Activated CD4-positive, alpha-beta T cell treated with anti-CD3 and anti-CD28 coated beads, Interleukin-2, Interleukin-6, amounts not matched to agents 100 ng/mL and 50 ng/mL, durations not matched to agents 16 hours and 8 hours (primary cell): ENCODE data around the gene LIMD2.

Experiments used
- DNase-seq: peaks from one replicate; pipeline ENCODE4 v3.0.0-alpha.2; 2020

Gene LIMD2

DNA sequence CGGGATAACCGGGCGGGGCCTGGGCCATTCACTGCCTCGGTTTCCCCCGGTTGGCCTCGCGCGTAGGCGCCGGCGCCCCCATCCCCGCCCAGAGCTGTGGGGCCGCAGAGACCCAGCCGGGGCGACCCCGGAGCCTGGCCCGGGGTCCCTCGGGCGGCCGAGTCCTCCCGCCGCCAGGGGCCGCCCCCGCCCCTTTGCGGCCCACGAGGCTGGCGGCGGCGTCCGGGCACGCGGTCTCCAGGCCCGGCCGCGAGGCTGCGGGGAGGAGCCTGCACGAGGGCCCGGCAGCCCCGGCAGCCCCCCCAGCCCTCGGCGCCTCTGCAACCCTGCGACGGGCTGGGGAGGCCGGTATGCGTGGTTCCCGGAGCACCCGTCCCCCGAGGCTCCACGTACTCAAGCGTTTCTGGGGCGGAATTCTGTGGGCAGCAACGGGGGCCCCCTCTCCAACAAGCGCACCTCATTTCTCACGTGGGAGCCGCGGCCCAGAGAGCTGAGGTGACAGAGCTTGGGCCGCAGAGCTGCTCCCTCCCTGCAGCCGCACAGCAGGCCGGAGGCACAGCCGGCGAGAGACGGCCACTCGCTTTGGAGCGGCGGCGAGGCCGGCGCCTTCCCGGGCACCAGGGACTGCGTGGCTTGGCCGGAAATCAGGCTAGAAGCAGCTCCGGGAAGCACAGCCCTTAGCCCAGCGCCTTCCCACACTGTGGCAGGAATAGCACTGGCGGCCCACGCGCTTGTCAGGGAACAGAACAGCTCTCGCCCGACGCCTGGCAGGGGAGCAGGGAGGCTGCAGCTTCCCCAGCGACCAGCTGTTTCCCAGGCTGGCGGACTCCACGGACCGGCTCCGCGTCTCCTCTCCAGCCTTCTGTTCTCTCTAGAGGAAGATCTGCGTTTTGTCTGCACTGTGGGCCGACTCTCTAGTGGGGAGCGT lies 867 bp upstream of the LIMD2 start:
- DNase-seq: peak; percentile 66

DNA sequence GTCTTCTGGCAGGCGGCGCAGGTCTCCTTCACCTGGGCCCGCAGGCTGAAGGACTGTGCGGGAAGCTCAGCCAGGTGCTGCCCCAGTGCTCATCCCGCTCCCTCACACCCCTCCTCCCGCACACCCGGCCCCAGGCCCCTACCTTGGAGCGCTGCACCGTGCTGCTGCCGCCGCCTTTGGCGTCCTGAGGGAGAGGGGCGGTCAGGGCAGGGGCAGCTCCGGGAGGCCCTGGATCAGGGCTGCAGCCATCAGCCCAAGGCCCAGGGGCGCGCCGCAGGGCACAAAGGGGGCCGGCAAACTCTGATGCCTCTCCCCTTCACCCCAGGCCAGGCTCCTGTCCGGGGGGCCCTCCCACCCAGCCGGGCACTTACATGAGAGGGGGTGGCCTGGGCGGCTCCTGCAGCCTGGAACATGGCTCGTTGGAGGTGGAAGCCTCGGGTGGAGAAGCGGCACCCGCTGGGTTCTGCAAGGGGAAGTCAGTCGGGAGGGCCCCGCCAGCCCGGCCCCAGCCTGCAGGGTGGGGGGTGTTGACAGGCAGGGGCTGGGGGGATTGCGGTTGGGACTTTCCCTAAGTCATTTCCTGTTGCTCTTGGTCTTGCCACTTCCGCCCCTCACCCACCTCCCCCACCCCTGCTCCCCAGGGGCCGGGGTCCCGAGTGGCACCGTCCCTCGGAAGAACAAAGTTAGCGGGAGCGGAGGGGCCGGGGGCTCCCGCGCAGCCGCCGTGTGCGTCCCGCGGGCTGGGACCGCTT lies 863 bp downstream of the LIMD2 start:
- peak; percentile 90 for DNase-seq

DNA sequence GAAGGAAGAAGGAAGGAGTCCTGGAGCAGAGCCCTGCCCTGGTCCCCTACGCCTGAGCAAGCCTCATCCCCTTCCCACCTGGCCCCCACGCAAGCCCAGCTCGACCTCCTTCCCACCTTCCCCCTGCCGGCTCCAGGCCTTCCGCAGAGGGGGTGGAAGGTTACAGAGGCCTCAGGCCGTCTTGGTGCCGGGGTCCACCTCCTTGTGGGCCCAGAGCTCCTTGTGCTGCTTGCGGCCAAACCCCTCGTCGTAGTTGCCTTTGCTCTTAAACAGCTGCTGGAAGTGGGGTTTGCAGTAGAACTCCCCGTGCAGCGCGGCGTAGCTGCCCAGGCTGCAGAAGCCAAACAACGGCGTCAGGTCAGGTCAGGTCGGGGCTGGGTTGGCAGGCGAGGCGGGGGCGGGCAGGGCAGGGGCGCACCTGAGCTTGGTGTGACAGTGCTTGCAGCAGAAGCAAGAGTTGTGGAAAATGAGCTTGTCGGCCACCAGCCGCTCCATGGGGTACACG lies 1.5 kb downstream of the LIMD2 start:
- peak; percentile 41 for DNase-seq

DNA sequence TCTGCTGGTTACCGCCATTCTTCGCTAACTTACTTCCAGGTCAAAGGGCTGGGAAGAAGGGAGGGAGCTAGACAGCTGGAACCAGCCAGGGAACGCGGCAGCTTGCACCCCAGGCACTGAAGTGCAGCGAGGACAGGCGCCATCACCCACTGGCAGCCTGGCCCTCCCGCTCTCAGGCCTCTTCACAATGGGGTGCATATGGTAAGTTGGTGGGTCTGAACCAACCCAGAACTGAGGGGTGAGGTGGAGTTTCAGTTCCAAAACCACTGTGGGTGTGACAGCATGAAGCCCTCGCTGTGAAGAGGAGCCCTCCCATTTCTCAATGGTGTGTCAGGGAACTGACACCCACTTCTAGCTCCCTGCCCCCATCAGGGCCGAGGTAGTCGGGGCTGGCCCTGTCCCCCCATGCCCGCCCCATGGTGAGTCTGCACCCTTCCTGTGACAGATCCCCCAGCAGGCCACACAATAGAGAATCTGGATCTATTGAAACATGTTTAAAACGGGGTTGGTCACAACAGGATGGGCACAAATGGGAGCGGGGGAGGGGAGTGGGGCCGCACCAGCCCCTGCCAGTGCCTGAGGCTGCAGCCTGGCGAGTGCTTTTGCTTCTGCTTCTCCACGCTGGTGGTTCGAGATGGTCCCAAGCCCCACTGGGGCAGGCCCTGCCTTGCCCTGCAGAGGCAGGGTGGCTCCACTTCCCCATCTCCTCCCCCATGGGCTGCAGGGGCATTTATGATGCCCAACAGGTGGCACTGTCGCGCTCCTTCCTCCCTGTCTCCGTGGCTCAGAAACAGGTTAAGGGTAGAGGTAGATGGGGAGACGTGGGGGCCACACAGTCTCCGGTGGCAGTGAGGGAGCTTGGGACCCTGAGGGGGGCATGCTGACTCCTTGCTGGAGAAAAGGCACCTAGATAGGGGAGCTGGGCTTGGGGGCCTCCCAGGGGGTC lies 2.3 kb downstream of the LIMD2 start:
- DNase-seq: peak; percentile 89

DNA sequence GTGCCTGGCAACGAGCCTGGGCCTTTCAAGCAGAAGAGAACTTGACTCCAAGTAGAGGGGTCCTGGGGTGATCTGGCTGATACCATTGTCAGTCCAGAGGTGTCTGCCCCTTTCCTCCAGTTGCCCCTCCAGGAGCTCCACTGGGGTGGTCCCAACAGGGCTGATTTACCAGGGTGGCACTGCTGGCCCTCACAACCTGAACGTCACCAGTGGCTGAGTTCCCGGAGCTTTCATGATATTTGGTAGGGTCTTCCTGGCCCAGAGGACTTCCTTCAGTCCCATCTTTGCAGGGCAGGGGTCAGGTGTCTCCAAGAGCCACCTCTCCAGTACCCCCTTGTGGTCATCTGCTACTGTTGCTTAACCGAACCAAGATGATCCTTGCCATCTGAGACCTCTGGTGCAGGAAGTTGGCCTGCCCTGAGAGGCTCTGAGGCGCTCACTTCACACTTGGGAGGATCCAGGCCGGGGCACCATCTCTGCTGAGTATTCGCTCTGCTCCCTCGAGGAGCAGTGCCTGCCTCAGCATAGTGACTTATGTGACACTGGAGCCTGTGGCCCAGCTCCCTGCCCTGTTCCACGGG lies 3.5 kb downstream of the LIMD2 start:
- DNase-seq: peak; percentile 58

DNA sequence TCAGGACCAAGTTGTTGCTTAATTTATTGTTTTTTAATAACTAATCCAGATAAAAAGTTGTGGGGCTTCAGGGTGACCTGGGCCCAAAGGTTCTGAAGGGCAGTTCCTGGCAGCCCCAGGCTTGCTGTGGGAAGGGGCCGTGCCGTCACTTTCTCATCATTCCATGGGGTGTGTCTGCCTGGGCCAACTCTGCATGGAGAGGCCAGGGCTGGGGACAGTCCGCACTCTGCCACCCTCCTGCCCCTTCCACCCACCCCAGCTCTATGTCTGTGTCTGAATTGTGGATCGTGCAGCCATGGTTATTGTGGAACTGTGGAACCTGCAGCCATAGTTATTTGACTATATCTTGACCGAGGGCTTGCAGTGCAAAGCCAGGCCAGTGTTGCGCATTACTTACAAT lies 4.0 kb downstream of the LIMD2 start:
- no peak for DNase-seq

DNA sequence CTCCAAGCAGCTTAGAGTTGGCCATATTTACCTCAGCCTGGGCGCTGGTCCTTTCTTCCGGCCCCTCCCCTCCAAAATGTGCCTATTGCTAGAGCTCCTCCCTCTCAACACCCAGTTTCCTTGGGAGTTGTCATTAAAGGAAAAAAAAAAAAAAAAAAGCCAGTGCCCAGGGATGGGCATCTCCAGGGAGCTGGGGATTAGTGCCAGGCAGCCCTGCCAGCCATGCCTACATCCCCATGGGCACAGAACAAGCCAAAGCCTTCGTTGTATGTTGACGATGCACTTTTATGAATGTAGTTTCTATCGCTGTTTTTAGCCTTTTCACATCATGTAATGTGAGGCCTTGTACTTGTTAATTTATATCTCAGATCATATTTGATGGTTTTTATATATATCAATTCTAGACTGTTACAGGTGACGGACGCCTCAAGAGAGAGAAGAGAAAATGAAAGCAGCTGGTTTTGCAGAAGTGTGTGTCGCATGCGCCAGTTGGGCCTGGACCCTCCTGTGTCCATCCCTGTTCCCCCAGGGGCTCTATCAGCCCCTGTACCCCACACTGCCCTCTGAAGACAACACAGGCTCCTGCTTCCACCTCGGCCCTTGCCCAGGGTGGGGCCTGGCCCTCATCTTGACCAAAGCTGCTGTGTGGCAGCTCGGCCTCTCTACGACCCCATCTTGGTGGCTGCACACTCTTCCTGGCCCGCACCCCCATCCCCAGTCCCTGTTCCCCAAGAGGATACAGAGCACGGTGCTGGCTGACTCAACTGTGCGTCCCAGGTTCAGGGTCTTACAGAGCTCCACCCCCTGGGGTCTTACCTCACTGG lies 4.8 kb downstream of the LIMD2 start:
- peak; percentile 17 for DNase-seq

DNA sequence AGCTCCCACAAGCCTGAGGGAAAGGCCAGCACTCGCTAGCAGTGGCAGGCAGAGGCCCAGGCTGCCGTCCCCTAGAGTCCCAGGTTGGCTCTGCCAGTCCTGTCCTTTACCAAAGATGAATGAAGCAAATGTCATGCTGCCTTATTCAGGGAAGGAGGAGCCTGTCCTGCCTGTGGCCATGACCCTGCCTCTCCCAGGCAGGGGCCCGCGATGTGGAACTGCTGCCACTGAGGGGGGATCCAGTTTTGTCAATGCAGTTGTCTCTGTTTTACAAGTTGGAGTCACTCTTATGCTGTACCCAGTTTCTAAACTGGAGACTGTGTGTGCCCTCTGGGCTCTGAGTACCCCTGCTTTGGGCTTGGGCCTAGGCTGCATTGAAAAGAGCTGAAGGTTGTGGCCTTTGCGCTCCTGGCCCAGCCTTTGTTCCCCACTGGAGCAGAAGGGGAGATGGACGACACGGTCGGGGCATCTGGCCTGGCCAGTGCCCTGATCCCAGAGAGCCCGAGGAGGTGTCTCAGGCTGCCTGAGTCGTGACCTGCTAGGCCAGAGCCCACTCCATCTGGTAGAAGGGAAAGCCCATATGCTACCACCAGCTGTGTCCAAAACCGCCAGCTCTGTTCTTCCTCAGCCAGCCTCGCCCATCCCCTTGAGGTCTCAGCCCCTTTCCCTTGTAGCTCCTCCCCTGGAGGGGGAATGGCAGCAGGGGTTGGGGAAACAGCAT lies 5.5 kb downstream of the LIMD2 start:
- peak; percentile 24 for DNase-seq

DNA sequence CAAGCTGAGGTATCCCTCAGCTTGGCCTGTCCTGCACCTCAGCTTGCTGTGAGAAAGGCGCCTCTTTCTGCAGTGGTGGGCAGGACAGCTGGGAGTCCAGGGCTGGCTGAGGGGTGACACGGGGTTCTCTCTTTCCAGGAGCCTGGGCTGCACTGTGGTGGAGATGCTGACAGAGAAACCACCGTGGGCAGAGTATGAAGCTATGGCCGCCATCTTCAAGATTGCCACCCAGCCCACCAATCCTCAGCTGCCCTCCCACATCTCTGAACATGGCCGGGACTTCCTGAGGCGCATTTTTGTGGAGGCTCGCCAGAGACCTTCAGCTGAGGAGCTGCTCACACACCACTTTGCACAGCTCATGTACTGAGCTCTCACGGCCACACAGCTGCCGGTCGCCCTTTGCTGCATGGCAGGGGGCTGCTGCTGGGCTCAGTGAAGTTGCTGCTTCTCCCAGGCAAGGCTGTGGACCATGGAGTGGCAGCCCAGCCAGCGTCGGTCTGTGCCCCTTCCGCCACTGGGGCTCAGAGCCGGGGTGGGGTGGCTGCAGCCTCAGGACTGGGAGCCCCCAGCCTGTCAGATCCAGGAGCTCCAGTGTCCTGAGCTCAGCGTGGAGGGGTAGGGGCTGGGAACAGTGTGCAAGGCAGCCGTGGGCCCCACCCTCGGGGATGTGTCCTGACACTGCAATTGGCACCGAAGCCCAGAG lies 6.4 kb downstream of the LIMD2 start:
- DNase-seq: no peak

DNA sequence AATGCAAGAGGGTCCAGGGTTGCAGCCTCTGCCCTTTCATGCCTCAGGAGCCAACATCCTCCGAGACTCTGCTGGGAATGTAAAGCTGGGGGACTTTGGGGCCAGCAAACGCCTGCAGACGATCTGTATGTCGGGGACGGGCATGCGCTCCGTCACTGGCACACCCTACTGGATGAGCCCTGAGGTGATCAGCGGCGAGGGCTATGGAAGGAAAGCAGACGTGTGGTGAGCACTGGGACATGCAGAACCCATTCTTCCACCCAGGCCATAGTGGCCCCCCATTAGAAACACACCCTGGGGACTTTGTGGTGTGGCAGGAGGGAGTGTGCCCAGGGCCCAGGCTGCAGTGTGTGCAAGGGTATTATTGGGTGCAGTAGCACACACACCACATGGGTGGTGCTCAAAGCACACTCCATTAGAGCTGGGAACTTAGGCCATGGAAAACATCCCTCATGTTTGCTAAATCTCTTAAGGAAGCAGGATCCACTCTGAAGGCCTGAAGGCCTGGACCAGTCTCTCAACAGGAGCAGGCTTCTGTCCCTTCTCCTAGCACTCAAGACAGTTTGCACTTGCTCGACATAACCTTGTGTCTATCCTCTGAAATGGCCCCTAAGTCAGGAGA lies 7.6 kb downstream of the LIMD2 start:
- DNase-seq: no peak

DNA sequence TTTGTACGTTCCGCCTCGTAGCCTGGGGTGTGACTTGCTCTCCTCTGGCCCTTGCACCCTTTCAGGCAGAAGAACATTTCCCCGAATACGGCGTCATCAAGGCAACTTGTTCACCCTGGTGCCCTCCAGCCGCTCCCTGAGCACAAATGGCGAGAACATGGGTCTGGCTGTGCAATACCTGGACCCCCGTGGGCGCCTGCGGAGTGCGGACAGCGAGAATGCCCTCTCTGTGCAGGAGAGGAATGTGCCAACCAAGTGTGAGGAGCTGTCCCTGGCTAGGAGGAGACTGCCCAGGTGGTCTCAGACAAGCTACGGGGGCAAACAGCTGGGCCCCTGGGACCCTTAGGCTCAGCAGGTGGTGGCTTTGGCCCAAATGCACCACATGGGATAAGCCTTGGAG lies 10.4 kb downstream of the LIMD2 start:
- no peak for DNase-seq

DNA sequence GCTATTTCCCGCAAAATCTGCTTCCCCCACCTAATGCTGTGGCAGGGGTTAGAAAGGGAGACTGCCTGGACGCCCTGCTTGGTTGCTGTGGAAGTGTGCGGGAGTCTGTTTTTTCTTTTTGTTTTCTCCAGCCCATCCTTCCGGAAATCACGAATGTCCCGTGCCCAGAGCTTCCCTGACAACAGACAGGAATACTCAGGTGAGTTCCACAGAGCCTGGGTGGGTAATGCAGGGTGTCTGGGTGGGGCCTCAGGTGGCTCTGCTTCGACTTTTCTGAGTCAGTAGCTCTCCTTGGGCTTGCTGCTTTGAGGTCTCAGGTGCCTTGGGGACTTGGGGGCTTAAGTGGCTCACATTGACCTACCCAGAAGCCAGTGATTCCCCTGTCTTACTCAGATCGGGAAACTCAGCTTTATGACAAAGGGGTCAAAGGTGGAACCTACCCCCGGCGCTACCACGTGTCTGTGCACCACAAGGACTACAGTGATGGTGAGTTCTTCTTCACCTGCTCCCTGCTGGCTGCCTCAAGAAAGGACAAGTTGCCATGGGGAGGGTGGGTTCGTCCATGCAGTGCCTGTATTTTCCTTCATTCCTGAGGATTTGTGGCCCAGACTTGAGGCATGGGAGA lies 11.4 kb downstream of the LIMD2 start:
- no peak for DNase-seq

DNA sequence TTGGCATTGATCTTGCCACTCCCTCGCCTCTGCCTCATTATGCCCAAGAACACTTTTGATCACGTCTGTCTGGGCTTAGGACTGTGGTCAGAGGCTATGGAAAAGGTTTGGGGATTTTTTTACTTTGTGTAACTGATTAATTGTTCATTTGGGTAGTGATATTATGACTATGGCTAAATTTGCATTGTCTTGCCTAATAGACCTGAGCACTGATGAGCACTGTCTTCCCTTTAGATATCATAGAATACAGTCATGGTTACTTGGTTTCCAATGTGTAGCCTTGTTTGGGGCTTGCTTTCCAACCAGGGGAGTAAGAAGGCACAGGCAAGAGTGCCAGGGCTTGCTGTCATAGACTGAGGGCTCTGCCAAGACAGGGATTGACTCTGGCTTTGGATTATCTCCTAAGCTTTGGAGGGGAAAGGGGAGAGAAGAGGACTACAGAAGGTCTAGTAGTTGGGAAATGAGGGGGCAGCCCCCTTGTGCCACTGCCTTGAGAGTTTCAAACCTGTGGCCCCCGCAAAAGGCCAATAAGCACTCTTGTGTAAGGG lies 13.7 kb downstream of the LIMD2 start:
- no peak for DNase-seq

DNA sequence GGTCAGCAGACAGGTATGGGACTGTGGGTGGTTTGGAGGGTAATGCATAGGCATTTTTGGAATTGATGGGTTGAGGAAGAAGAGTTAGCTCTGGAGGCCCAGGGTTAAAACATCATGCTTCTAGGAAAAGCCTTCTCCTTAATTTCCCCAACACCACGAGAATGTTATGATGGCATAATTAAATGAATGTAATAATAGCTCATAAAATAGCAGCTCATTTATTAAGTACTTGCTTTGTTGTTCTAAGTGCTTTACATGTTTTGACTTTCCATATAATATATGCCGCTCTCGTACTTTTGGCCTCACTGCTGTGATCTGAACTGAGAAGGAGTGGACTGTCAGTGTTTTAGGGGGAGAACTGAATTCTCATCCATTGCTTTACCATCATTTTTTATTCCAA lies 14.3 kb downstream of the LIMD2 start:
- DNase-seq: no peak

DNA sequence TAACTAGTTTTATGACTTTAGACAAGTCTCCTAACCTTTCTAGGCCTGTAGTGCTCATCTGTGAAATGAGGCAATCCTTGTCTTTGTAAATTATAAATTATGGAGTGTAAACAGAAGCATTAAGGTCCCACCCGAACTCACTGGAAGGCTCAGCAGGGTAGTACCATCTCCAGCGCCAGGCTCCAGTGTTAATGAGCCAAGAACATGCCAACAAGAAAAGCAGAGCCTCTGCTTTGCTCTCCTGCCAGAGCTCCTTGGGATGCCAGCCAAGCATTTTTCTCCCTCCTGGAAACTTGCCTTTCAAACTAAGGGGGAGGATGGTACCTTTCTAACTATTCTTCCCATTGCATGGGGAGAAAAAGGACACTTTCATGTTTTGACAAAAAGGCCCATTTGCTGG lies 14.9 kb downstream of the LIMD2 start:
- no peak for DNase-seq

DNA sequence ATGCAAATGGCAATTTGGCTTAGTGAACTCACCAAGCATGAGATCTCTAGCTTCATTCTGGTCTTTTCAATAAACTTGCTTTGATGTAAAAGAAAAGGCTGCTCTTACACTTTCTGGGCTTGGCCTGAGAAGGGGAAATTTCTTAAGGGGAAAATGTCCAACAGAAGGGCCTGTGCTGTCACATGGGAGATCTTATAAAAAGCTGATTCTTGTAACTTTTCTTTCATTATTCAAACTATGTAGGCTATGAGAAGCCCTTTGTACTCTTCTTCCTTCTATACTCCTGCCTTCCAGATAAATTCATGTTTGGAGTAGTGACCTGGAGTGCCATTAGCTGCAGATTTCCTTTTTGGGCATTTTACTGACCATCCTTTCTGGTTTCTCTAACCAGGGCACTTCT lies 16.9 kb downstream of the LIMD2 start:
- DNase-seq: no peak

DNA sequence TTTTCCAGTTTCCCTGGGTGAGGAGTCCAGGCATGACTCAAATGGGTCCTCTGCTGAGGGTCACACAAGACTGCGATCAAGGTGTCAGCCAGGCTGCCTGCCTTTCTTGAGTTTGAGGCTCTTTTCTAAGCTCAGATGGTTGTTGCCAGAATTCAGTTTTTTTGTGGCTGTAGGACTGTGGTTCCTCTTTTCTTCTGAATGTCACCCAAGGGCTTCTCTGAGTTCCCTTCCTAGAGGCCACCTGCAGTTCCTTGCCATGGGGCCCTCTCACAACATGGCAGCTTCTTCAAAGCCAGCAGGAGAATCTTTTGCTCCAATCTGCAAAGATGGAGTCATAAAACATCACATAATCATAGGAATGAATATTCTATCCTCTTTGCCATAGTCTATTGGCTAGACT lies 17.5 kb downstream of the LIMD2 start:
- no peak for DNase-seq

DNA sequence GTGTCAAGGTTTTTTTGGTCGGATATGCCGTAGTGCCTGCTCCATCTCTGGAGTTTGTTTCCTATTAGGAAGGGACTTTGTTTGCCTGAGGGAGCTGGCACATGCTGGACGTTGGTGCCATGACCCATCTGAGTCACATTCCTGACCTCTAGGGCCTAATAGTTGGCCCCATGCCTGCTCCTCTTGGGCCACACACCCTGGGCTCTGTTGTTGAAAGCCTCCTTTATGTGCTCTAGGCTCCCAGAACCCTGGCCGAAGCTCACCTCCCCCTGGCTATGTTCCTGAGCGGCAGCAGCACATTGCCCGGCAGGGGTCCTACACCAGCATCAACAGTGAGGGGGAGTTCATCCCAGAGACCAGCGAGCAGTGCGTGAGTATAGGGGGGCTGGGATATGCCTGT lies 18.4 kb downstream of the LIMD2 start:
- no peak for DNase-seq

DNA sequence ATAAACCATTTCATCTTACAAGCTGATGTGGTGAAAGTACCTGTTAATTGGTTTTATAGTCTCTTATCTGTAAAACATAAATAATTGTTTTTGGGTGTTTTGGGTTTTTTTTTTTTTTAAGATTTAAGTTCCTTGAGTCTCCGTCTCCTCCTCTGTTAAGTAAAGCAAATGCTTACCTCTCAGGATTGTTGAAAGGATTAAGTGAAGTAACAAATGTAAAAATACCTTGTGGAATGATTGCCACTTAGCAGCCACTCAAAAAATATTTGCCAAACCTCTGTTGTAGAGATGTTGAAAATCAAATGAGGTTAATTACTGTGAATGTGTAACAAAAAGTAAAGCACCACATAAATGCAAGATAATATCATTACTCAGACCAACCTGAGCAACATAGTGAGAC lies 19.2 kb downstream of the LIMD2 start:
- DNase-seq: no peak
